ENCODE measurements around the gene HDAC4. TPM values are rescaled to one million over a fixed set of nuclear protein-coding genes. Genes with fewer than 3 reads are reported as not detected.

HDAC4 gene
- total RNA-seq, 1 experiment from 2014 or later: 47.6 TPM

GRCh38 chr2:239386001-239386670 lies 14.7 kb downstream of the HDAC4 start:
- DNase-seq (ENCODE audit: low read depth, low spot score): no peak
- H4K20me1 ChIP-seq (ENCODE audit: insufficient read depth): no peaks in the 10 kb centered on the region
- RAD21 ChIA-PET (ENCODE audit: low non-redundant PET in 1 of 2, low total read pairs in 2 of 2, uncharacterized antibody in 2 of 2, unreplicated experiment in 2 of 2): no interaction called here
- H3K9me2 ChIP-seq (ENCODE audit: insufficient read depth): no peaks in the 10 kb centered on the region
- no peak for TF ChIP-seq MAX (IDR thresholded peaks at IDR 0.05)
- TF ChIP-seq SIN3A (IDR thresholded peaks at IDR 0.05; ENCODE audit: low read depth): no peak
- no peak for TF ChIP-seq ZBTB33 (IDR thresholded peaks at IDR 0.05; ENCODE audit: extremely low read depth, insufficient replicate concordance, low read length)
- TF ChIP-seq FOSL1 (IDR thresholded peaks at IDR 0.05; ENCODE audit: low read depth): no peak
- TF ChIP-seq SRF (IDR thresholded peaks at IDR 0.05; ENCODE audit: low read depth): no peak
- no peak for TF ChIP-seq CBX3 (IDR thresholded peaks at IDR 0.05; ENCODE audit: low read depth)
- TF ChIP-seq CTCF (IDR thresholded peaks at IDR 0.05 in 2 of 3, conservative IDR thresholded peaks at IDR 0.05 in 1 of 3; ENCODE audit: borderline replicate concordance in 1 of 3, insufficient read depth in 1 of 3, low read depth in 2 of 3, low read length in 2 of 3): no peak
- CTCF ChIA-PET: no interaction called here
- H3K79me2 ChIP-seq (ENCODE audit: insufficient read depth, low read length): peaks cover 42% of the 10 kb centered on the region; the same call in 1 of the 2 replicates
- H3K4me2 ChIP-seq (ENCODE audit: low read length): no peak overlapping the region
- no TSS peak for BruUV-seq (replicated peaks)
- POLR2A ChIA-PET: no interaction called here
- no peak overlapping the region for H3K9ac ChIP-seq (ENCODE audit: low read length)
- no peaks in the 10 kb centered on the region for H3K27me3 ChIP-seq (ENCODE audit: insufficient read depth, low read length)
- H3K9me3 ChIP-seq (ENCODE audit: control insufficient read depth in 1 of 2, insufficient read depth in 1 of 2, low read depth in 1 of 2, low read length in 2 of 2): no peaks in the 10 kb centered on the region
- no peak overlapping the region for H3K27ac ChIP-seq (ENCODE audit: low read depth, low read length)
- no peak for ATAC-seq
- no peaks in the 10 kb centered on the region for H3K4me1 ChIP-seq (ENCODE audit: control insufficient read depth in 1 of 2, insufficient read depth in 2 of 2, low read length in 2 of 2)
- intact Hi-C loops (cut with micrococcal nuclease): no loop called here
- H2AFZ ChIP-seq (ENCODE audit: low read depth, low read length, poor library complexity, severe bottlenecking): no peak overlapping the region
- no peak overlapping the region for H3K4me3 ChIP-seq (replicated peaks in 1 of 2; ENCODE audit: low read depth in 1 of 2, low read length in 2 of 2)
- no peaks in the 10 kb centered on the region for H3K36me3 ChIP-seq (ENCODE audit: control insufficient read depth in 1 of 2, insufficient read depth in 2 of 2, low read length in 2 of 2)
